CD1c-positive myeloid dendritic cell (primary cell): ENCODE results near the gene ABCC3.

Source experiments
- DNase-seq: peaks from one replicate; pipeline ENCODE4 v3.0.0-alpha.2; 2016; ENCODE audit errors: extremely low spot score

ABCC3 gene

GRCh38 chr17:50627036-50627781 is 7.5 kb upstream of the ABCC3 start:
- DNase-seq, result no peak

GRCh38 chr17:50627782-50628601 is 6.7 kb upstream of the ABCC3 start:
- peak; percentile 55 for DNase-seq

- DNase-seq, result no peak
Observed at GRCh38 chr17:50629902-50630301, 4.8 kb upstream of the ABCC3 start.

- DNase-seq, result no peak
Observed at GRCh38 chr17:50630524-50631194, 4.0 kb upstream of the ABCC3 start.

GRCh38 chr17:50631195-50631907 is 3.3 kb upstream of the ABCC3 start:
- DNase-seq, result no peak

GRCh38 chr17:50631908-50632571 is 2.6 kb upstream of the ABCC3 start:
- DNase-seq, result no peak

GRCh38 chr17:50632637-50633036 is 2.0 kb upstream of the ABCC3 start:
- DNase-seq, result no peak

- no peak for DNase-seq
Observed at GRCh38 chr17:50633683-50634082, 998 bp upstream of the ABCC3 start.

GRCh38 chr17:50634915-50635731 is 442 bp downstream of the ABCC3 start:
- no peak for DNase-seq

GRCh38 chr17:50635732-50635981 is 976 bp downstream of the ABCC3 start:
- DNase-seq, result no peak

- no peak for DNase-seq
Observed at GRCh38 chr17:50635982-50636803, 1.5 kb downstream of the ABCC3 start.

GRCh38 chr17:50636804-50637195 is 2.1 kb downstream of the ABCC3 start:
- DNase-seq, result no peak

GRCh38 chr17:50637829-50638605 is 3.3 kb downstream of the ABCC3 start:
- no peak for DNase-seq

GRCh38 chr17:50638606-50638965 is 3.9 kb downstream of the ABCC3 start:
- peak; percentile 45 for DNase-seq

- DNase-seq, result peak; percentile 83
Observed at GRCh38 chr17:50638966-50639713, 4.5 kb downstream of the ABCC3 start.

- DNase-seq, result peak; percentile 86
Observed at GRCh38 chr17:50640686-50641351, 6.1 kb downstream of the ABCC3 start.

- DNase-seq, result no peak
Observed at GRCh38 chr17:50641357-50641756, 6.7 kb downstream of the ABCC3 start.
